Measurements from ENCODE around the gene ATP6V0A4. TPM values are rescaled to one million over a fixed set of nuclear protein-coding genes. Genes with fewer than 3 reads are reported as not detected.

Gene ATP6V0A4
- total RNA-seq, 1 donor from 2014 or later = not detected

DNA sequence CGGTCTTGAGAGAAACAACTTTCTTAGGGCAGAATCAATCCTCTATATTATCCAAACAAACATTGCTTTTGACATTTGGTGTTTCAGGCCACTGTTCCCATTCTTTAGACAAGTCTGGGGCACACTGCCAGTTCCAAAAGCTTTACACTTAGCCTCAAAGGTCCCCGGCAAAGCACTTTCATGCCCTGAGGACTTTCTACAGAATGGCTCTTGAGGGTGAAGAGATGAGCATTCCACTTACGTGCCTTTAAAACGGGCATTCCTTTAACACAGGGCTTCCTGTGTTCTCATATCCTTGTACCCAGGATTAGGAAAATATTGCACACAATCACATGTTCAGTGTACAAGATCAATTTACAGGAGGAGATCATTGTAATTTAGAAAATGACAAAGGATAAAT is 13.3 kb downstream of the ATP6V0A4 start:
- H3K27me3 Mint-ChIP-seq (ENCODE audit: unreplicated experiment) = no peaks in the 10 kb centered on the region
- no peaks in the 10 kb centered on the region for H3K36me3 Mint-ChIP-seq (ENCODE audit: low read depth, unreplicated experiment)
- H3K4me3 Mint-ChIP-seq (ENCODE audit: unreplicated experiment) = no peak overlapping the region
- H3K9me3 Mint-ChIP-seq (ENCODE audit: unreplicated experiment) = no peaks in the 10 kb centered on the region
- H3K4me1 Mint-ChIP-seq (ENCODE audit: unreplicated experiment) = no peaks in the 10 kb centered on the region
- no peak overlapping the region for H3K27ac Mint-ChIP-seq (ENCODE audit: unreplicated experiment)
- TF ChIP-seq, protein P1, sequence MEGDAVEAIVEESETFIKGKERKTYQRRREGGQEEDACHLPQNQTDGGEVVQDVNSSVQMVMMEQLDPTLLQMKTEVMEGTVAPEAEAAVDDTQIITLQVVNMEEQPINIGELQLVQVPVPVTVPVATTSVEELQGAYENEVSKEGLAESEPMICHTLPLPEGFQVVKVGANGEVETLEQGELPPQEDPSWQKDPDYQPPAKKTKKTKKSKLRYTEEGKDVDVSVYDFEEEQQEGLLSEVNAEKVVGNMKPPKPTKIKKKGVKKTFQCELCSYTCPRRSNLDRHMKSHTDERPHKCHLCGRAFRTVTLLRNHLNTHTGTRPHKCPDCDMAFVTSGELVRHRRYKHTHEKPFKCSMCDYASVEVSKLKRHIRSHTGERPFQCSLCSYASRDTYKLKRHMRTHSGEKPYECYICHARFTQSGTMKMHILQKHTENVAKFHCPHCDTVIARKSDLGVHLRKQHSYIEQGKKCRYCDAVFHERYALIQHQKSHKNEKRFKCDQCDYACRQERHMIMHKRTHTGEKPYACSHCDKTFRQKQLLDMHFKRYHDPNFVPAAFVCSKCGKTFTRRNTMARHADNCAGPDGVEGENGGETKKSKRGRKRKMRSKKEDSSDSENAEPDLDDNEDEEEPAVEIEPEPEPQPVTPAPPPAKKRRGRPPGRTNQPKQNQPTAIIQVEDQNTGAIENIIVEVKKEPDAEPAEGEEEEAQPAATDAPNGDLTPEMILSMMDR (IDR thresholded peaks at IDR 0.05; ENCODE audit: unreplicated experiment) = no peak
- no peak for DNase-seq (ENCODE audit: low spot score)

DNA sequence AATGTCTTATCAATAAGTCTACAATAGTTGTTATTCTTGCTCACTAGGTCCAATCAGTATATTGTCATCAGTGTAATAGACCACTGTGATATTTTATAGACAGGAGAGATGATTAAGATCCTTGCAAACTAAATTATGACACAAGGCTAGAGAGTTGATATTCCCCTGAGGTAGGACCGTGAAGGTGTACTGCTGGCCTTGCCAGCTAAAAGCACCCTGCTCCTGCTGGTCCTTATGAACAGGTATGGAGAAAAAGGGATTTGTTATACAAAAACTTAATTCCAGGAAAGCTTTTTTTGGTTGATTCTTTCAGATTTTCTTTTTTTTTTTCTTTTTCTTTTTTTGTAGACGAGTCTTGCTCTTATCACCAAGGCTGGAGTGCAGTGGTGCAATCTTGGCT is 17.0 kb downstream of the ATP6V0A4 start:
- no peaks in the 10 kb centered on the region for H3K36me3 Mint-ChIP-seq (ENCODE audit: low read depth, unreplicated experiment)
- no peak overlapping the region for H3K4me3 Mint-ChIP-seq (ENCODE audit: unreplicated experiment)
- no peak overlapping the region for H3K27ac Mint-ChIP-seq (ENCODE audit: unreplicated experiment)
- no peaks in the 10 kb centered on the region for H3K27me3 Mint-ChIP-seq (ENCODE audit: unreplicated experiment)
- H3K9me3 Mint-ChIP-seq (ENCODE audit: unreplicated experiment) = no peaks in the 10 kb centered on the region
- H3K4me1 Mint-ChIP-seq (ENCODE audit: unreplicated experiment) = no peaks in the 10 kb centered on the region
- DNase-seq (ENCODE audit: low spot score) = no peak
- TF ChIP-seq, protein P1 (IDR thresholded peaks at IDR 0.05; ENCODE audit: unreplicated experiment) = no peak

DNA sequence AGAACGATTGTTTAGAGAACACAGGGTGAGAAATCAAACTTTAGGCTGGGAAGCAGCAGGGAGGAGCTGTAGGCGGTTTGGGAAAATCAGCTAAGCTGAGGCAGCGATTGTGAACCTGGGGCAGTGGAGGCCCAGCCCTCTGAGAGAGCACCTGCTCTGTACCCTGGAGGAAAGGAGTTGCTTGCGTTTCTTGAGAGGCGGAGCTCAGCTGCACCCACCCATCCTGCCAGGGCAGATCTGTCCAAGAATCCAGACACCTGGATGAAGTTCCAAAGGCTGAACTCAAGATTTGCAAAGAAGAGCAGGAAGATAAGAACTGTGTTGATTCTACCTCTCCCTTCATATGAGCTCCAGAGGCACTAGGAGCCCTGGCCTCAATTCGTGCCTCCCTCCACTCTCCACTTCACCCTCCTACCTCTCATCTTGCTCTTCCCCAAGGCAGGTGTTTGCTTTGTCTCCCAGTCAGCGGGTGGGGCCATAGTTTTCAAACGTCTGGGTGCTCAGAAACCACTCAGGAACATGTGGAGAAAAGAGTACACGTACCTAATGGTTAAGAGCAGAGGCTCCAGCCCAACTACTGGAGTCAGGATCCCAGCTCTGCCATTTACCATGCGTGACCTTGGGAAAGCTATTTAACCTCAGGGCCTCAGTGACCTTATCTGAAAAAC is 21.7 kb downstream of the ATP6V0A4 start:
- Mint-ChIP-seq H3K4me3 (ENCODE audit: unreplicated experiment) (no peak overlapping the region), H3K27me3 (ENCODE audit: unreplicated experiment) (peaks cover 3% of the 10 kb centered on the region), H3K9me3 (ENCODE audit: unreplicated experiment) (no peaks in the 10 kb centered on the region), H3K4me1 (ENCODE audit: unreplicated experiment) (no peaks in the 10 kb centered on the region), H3K36me3 (ENCODE audit: low read depth, unreplicated experiment) (no peaks in the 10 kb centered on the region), H3K27ac (ENCODE audit: unreplicated experiment) (no peak overlapping the region)
- no peak for DNase-seq (ENCODE audit: low spot score)
- TF ChIP-seq, protein P1 (IDR thresholded peaks at IDR 0.05; ENCODE audit: unreplicated experiment) = no peak

DNA sequence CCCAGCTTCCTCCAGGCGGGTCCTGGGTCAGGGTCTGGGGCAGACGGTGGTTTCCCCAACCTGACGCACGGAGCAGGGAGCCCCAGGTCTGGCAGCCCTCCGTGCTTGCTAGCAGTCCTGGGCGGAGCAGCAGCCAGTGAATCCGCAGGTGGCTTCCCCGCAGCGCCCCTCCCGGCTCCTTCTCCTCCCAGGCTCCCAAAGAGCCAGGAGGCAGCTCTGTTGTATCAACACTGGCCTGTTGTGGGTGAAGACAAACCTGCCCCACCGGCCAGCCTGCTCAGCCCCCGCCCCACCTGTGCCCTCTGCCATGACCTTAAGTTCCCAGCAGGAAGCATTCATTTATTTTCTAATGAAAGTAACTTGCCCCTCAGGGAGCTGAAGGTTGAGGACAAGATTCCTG is 24.2 kb downstream of the ATP6V0A4 start:
- H3K9me3 Mint-ChIP-seq (ENCODE audit: unreplicated experiment) = no peaks in the 10 kb centered on the region

GRCh38 chr7:138773176-138773575 is 24.8 kb downstream of the ATP6V0A4 start:
- Mint-ChIP-seq H3K27ac (ENCODE audit: unreplicated experiment) (no peak overlapping the region), H3K4me1 (ENCODE audit: unreplicated experiment) (no peaks in the 10 kb centered on the region), H3K9me3 (ENCODE audit: unreplicated experiment) (no peaks in the 10 kb centered on the region), H3K4me3 (ENCODE audit: unreplicated experiment) (no peak overlapping the region), H3K27me3 (ENCODE audit: unreplicated experiment) (peaks cover 7% of the 10 kb centered on the region), H3K36me3 (ENCODE audit: low read depth, unreplicated experiment) (no peaks in the 10 kb centered on the region)
- TF ChIP-seq, protein P1 (IDR thresholded peaks at IDR 0.05; ENCODE audit: unreplicated experiment) = no peak
- DNase-seq (ENCODE audit: low spot score) = no peak

More for the DNA sequence above, 24.2 kb downstream of the ATP6V0A4 start:
- Mint-ChIP-seq H3K27ac (ENCODE audit: unreplicated experiment) (no peak overlapping the region), H3K36me3 (ENCODE audit: low read depth, unreplicated experiment) (no peaks in the 10 kb centered on the region), H3K4me3 (ENCODE audit: unreplicated experiment) (no peak overlapping the region), H3K27me3 (ENCODE audit: unreplicated experiment) (peaks cover 7% of the 10 kb centered on the region), H3K4me1 (ENCODE audit: unreplicated experiment) (no peaks in the 10 kb centered on the region)
- DNase-seq (ENCODE audit: low spot score) = no peak
- TF ChIP-seq, protein P1 (IDR thresholded peaks at IDR 0.05; ENCODE audit: unreplicated experiment) = no peak
